Endodermal cell (in vitro differentiated cells): ENCODE results near the gene MAPK9. TPM values are rescaled to one million over a fixed set of nuclear protein-coding genes. Genes with fewer than 3 reads are reported as not detected.

Experiments
- DNase-seq: peaks from one replicate; pipeline ENCODE4 v3.0.0-alpha.2; 2017
- H3K27ac ChIP-seq: 2 replicates; pipeline ENCODE4 v1.5.1; 2013; ENCODE audit warnings: mild to moderate bottlenecking, low read depth, low read length, moderate library complexity
- H3K27me3 ChIP-seq: 2 replicates; pipeline ENCODE4 v1.6.1; 2013; ENCODE audit warnings: mild to moderate bottlenecking, low read length, moderate library complexity; ENCODE audit not compliant: insufficient read depth, control insufficient read depth, poor library complexity, severe bottlenecking
- H3K36me3 ChIP-seq: 2 replicates; pipeline ENCODE4 v1.7.0; 2013; ENCODE audit warnings: mild to moderate bottlenecking, low read length, moderate library complexity; ENCODE audit not compliant: control insufficient read depth, insufficient read depth
- H3K4me1 ChIP-seq: one replicate; pipeline ENCODE4 v1.7.0; 2013; ENCODE audit warnings: low read length; ENCODE audit not compliant: control insufficient read depth, insufficient read depth
- H3K4me3 ChIP-seq: 2 replicates; pipeline ENCODE4 v1.5.1; 2013; ENCODE audit warnings: mild to moderate bottlenecking, low read length, moderate library complexity
- H3K9ac ChIP-seq: 2 replicates; pipeline ENCODE4 v1.6.1; 2013; ENCODE audit warnings: mild to moderate bottlenecking, low read length, moderate library complexity; ENCODE audit not compliant: poor library complexity, severe bottlenecking; ENCODE audit errors: extremely low read depth
- H3K9me3 ChIP-seq: 2 replicates; pipeline ENCODE4 v1.6.1; 2013; ENCODE audit warnings: mild to moderate bottlenecking, low read length, moderate library complexity; ENCODE audit not compliant: control insufficient read depth
- H3K27ac Mint-ChIP-seq: 2 replicates; pipeline ENCODE4 v1.8.0; 2020; ENCODE audit warnings: mixed read lengths
- H3K27me3 Mint-ChIP-seq: 2 replicates; pipeline ENCODE4 v1.8.0; 2021; ENCODE audit warnings: mild to moderate bottlenecking, mixed read lengths; ENCODE audit not compliant: insufficient read depth
- H3K36me3 Mint-ChIP-seq: 2 replicates; pipeline ENCODE4 v1.8.0; 2020; ENCODE audit warnings: low read depth, mixed read lengths
- H3K4me1 Mint-ChIP-seq: 2 replicates; pipeline ENCODE4 v1.8.0; 2020; ENCODE audit warnings: mixed read lengths
- H3K4me3 Mint-ChIP-seq: 2 replicates; pipeline ENCODE4 v1.8.0; 2020; ENCODE audit warnings: mild to moderate bottlenecking, moderate library complexity, mixed read lengths
- H3K9me3 Mint-ChIP-seq: 2 replicates; pipeline ENCODE4 v1.8.0; 2020; ENCODE audit warnings: mild to moderate bottlenecking, mixed read lengths
- WGBS, 2 experiments: methylation state at CpG; one replicate each; pipeline versions ENCODE4 v1.1.5 to v1.1.7; 2013; ENCODE audit warnings: missing lambda C conversion rate in 2 of 2, mixed read lengths in 1 of 2; ENCODE audit not compliant: insufficient coverage in 1 of 2, insufficient read length in 1 of 2; 5-methylcytosine and 5-hydroxymethylcytosine counted together
- total RNA-seq, 2 donors: library from RNA; stranded (reverse); fragmentation: NEBNext Ultra II Directional in 1 of 2; extraction: Animal tissue kit (Norgen Biotek cat#: 25700) in 1 of 2; gene quantifications; 2 replicates in 1 of 2; 3 replicates in 1 of 2; pipeline ENCODE4 v1.2.1, GENCODE V29; 2021
- TF ChIP-seq, protein P1 (sequence below): fragments of 200-600 bp; sonication (generic); conservative IDR thresholded peaks from 2 replicates; pipeline ENCODE4 v1.5.0; 2021; ENCODE audit warnings: antibody characterized with exemption, mild to moderate bottlenecking

Gene MAPK9
- total RNA-seq, 2 donors from 2014 or later = 45.6 to 51.8 TPM

GRCh38 chr5:180187767-180188166 lies 104.1 kb downstream of the MAPK9 start:
- Histone ChIP-seq H3K4me3 (no peak overlapping the region), H3K4me1 (no peaks in the 10 kb centered on the region), H3K9ac (no peak overlapping the region), H3K9me3 (peaks cover 8% of the 10 kb centered on the region), H3K36me3 (no peaks in the 10 kb centered on the region), H3K27me3 (no peaks in the 10 kb centered on the region), H3K27ac (no peak overlapping the region)
- H3K9me3 Mint-ChIP-seq = peaks cover 24% of the 10 kb centered on the region
- H3K36me3 Mint-ChIP-seq = no peaks in the 10 kb centered on the region
- WGBS, 2 experiments = 100% methylated on average over 1 of the region's 2 CpGs; no CpG with 5 or more reads in 1 of the 2 experiments
- H3K4me3 Mint-ChIP-seq = no peak overlapping the region
- peaks cover 2% of the 10 kb centered on the region for H3K27me3 Mint-ChIP-seq
- no peak for DNase-seq
- no peaks in the 10 kb centered on the region for H3K4me1 Mint-ChIP-seq
- no peak overlapping the region for H3K27ac Mint-ChIP-seq
- TF ChIP-seq, protein P1, sequence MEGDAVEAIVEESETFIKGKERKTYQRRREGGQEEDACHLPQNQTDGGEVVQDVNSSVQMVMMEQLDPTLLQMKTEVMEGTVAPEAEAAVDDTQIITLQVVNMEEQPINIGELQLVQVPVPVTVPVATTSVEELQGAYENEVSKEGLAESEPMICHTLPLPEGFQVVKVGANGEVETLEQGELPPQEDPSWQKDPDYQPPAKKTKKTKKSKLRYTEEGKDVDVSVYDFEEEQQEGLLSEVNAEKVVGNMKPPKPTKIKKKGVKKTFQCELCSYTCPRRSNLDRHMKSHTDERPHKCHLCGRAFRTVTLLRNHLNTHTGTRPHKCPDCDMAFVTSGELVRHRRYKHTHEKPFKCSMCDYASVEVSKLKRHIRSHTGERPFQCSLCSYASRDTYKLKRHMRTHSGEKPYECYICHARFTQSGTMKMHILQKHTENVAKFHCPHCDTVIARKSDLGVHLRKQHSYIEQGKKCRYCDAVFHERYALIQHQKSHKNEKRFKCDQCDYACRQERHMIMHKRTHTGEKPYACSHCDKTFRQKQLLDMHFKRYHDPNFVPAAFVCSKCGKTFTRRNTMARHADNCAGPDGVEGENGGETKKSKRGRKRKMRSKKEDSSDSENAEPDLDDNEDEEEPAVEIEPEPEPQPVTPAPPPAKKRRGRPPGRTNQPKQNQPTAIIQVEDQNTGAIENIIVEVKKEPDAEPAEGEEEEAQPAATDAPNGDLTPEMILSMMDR = no peak

Other genes with a start within 250 kb of the MAPK9 start
- gene RNF130, start 220.3 kb downstream of the MAPK9 start, total RNA-seq = 10 to 100 TPM; 64.7 to 74.4 TPM
- gene RASGEF1C, start 82.9 kb downstream of the MAPK9 start, total RNA-seq = under 1 TPM; 0.62 to 0.75 TPM
- 10 to 100 TPM; 19.5 to 37.3 TPM for gene GFPT2, start 61.3 kb upstream of the MAPK9 start, total RNA-seq
- 10 to 100 TPM; 40.4 to 42.9 TPM for gene CNOT6, start 202.3 kb upstream of the MAPK9 start, total RNA-seq